HPDE6-E6E7 (cell line): Measurements from ENCODE around the gene PRDM2.

Experiments used
- DNase-seq: peaks from one replicate; pipeline ENCODE4 v3.0.0; 2011; ENCODE audit warnings: missing footprints; ENCODE audit errors: extremely low spot score

PRDM2 gene

DNA sequence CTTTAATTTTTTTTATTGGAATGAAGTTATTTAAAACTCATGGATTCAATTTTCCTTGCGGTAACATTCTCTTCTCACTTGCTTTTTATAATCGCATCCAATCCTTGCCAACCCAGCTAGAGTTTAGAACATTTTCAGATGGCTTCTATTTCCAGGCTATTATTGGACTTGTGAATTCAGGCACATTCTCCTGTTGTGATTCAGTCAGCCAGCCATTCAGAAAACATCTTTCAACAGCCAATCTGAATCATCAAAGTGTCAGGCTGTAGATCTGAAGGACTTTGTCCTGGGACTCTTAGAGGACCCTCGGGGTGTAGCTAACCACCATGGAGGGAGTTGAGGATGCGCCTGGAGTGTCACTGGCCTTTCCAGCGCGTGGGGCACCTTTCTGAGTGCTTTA is 92.4 kb downstream of the PRDM2 start:
- DNase-seq: no peak

GRCh38 chr1:13793088-13793730 is 93.2 kb downstream of the PRDM2 start:
- DNase-seq: no peak

DNA sequence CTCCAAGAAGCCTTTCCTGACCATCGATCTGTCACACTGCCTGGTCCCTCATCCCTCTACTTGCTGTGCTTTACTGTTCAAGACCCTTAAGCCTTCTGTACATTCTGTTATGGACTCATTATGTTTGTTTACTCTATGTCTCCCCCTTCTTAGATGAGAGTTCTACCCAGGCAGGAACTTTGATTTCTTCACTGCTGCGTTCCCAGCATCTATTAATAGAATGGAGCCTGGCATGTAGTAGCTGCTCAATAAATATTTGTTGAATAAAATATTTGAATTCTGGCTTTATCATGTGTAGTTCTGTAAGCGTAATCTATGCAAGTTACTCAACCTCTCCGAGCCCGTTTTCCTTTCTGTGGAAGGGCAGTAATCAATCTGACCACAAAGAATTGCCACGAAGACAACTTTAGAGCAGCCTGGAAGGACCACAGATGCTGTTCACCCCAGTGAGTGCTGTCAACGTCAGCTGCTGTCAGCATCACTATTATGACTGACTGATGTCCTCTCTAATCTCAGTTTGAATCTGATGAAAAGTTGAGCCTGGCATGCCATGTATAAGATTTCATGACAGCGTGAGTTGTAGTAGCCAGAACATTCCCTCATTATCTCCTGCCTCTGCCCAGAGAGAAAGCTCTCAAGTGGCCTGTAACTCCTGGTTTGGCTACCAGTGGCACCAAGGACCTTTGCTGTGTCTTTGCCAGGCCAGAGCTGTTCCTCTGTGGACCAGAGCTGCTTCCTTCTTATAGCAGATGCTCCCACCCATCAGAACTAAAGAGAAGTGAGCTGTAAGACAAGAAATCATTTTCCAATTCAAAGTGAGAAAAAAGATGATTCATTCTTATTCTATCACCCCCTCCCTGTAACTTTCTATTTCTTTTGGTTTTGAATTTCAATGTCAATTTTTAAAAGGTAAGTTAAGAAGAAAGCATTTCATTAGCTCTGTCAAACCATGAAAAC is 94.5 kb downstream of the PRDM2 start:
- DNase-seq: no peak

DNA sequence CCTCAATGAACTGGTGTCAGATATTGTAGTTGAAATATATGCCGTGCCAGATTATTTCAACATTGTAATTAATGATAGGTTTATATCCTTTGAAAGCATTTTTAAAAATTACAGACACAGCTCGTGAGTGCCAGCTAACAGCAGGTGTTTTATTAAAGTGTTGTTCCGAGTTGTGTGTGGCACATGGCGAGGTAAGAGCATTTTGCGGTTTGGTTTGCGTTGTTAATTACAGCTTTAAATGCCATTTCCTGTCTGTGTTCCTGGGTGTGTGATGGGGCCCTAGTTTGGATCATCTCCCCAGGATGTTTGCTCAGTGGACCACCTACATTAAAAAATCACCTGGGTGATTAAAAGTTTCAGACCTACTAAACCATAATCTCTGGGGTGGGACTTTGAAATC is 97.4 kb downstream of the PRDM2 start:
- DNase-seq: no peak

GRCh38 chr1:13798120-13798519 is 98.1 kb downstream of the PRDM2 start:
- DNase-seq: no peak

DNA sequence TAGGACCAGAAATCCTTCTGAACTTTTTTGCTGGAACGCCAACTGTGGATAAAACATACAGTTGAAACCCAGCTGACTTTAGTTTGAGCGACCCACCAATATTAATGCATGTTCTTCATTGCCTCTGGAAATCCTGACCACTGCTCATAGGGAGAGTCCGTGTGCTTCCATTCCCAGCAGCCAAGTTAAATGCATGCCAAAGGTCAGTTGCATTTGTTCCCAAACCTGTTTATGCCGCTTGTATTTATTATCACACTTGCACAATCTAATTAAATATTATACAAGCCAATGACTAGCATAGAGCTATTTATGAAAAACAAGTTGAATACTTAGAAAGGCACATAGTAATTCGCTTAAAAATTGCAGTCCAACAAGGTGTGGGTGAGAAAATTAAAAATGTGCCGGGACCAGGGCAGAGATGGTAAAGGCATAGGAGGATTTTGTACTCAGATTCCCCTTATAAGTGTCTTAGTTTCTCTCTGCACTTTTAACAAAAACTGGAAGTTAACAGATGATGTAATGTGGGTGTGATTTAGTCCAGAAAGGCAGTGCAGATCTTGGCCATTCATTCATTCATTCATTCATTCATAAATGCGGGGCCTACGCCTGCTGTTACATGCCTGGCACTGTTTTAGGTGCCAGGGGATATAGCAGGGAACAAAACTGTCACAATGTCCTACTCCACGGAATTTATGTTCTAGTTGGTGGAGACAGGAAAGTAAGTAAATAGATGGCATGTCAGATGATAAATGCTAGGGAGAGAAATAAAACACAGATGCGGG is 99.7 kb downstream of the PRDM2 start:
- no peak for DNase-seq

DNA sequence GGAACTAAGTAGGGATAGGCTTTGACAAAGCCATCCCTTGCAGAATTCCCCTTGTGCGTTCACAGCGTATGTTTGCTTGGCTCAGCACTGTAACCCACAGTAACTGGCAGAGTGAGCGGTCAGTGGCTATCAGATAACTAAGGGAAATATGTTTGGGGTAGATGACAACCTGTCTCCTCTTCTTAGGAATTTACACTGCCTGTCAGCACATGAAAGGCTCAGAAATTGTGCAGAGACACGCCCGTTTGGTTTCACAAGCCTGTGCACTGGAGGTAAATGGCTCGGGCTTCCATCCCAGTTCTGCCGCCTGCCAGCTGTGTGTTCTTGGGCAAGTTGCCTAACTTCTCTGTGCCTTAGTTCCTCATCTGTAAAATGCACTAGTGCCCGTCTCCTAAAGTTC is 101.2 kb downstream of the PRDM2 start:
- DNase-seq: peak; percentile 56

- DNase-seq: no peak
Measured at GRCh38 chr1:13801655-13802486, 101.9 kb downstream of the PRDM2 start.

GRCh38 chr1:13802782-13803545 is 103.0 kb downstream of the PRDM2 start:
- no peak for DNase-seq

GRCh38 chr1:13803546-13804239 is 103.7 kb downstream of the PRDM2 start:
- no peak for DNase-seq

DNA sequence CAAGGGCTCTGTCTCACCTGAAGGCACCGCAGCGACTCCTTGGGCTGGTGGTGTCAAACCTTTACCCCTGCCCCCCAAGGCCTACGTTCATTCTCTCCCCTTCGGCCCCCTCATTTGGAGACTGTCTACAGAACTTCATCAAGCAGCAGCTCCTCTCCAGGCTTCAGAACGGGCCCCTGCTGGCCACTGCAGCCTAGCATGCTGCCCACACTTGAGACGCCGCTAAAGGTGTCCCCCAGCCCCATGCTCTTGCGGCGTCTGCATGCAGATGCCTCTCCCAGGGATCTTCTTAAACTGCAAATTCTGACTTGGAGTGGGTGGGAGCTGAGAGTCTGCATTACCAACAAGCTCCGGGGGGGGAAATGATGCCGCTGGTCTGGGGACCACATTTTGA is 104.2 kb downstream of the PRDM2 start:
- no peak for DNase-seq

DNA sequence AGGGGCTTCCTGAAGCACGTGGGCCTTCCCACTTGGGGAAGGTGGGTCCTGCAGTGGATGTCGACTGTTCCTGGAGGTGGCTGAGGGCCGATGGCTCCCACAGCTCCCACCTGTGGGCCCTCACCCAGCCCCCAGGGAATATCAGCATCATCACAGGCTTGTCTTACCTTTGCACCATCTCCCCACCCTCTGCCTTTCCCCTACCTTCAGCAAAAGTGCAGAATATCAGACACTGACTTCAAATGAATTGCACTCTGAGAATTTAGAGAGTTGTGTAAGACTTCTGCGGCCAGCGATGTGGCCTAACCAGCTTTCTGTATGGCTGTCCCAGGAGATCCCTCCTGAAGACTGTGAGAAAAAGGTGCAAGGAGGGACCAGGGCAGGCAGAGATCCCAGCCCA is 105.4 kb downstream of the PRDM2 start:
- DNase-seq: no peak

DNA sequence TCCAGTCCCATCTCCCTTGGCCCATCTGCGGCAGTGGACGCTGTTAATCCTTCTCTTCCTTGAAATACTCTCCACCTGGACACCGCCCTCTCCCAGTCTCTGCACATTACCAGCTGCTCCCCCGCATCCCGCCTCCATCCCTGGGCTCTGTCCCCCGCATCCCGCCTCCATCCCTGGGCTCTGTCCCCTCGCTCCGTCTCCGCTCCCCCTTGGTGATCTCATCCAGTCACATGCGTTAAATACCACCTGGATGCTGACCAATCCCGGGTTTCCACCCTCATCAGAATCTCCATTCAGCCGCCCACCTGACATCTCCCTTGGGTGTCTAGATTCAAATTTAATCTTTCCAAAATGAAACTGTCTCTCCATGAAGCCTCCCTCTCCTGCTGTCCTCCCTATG is 106.1 kb downstream of the PRDM2 start:
- DNase-seq: no peak

DNA sequence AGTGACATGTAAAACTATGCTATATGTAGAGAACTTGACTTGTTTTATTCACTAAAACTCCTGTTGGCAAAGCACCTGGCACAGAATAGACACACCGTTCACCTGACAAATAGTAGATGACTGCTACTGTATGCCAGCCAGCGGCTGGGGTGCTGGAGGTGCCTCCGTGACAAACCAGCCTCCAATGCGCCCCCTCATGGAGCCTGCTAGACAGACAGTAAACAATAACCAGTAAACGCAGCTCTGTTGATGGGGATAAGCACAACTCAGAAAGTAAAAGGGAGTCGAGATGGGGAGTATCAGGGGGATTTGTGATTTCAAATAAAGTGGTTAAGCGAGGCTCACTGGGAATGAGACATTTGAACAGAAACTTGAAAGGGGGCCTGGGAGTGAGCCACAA is 107.2 kb downstream of the PRDM2 start:
- peak; percentile 47 for DNase-seq

- no peak for DNase-seq
Measured at GRCh38 chr1:13808729-13809131, 108.7 kb downstream of the PRDM2 start.

- no peak for DNase-seq
Measured at GRCh38 chr1:13809461-13810159, 109.6 kb downstream of the PRDM2 start.

GRCh38 chr1:13812456-13813397 is 112.7 kb downstream of the PRDM2 start:
- no peak for DNase-seq

GRCh38 chr1:13813398-13814012 is 113.5 kb downstream of the PRDM2 start:
- no peak for DNase-seq
